ENCODE measurements around the gene XPO1. TPM values are rescaled to one million over a fixed set of nuclear protein-coding genes. Genes with fewer than 3 reads are reported as not detected.

The XPO1 gene
- total RNA-seq, 1 experiment from 2014 or later: 272 TPM

DNA sequence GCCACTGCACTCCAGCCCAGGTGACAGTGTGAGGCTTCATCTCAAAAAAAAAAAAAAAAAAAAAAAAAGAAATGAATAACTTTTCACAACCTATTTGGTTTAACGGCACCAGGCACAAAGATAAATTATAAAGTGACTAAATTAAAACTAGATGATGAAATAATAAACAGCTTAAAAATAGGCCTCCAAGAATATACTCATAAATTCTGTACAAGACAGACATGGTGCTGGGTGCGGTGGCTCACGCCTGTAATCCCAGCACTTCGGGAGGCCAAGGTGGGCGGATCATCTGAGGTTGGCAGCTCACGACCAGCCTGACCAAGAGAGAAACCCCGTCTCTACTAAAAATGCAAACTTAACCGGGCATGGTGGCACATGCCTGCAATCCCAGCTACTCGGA lies 87.0 kb downstream of the XPO1 start (continued):
- TF ChIP-seq, protein P1, sequence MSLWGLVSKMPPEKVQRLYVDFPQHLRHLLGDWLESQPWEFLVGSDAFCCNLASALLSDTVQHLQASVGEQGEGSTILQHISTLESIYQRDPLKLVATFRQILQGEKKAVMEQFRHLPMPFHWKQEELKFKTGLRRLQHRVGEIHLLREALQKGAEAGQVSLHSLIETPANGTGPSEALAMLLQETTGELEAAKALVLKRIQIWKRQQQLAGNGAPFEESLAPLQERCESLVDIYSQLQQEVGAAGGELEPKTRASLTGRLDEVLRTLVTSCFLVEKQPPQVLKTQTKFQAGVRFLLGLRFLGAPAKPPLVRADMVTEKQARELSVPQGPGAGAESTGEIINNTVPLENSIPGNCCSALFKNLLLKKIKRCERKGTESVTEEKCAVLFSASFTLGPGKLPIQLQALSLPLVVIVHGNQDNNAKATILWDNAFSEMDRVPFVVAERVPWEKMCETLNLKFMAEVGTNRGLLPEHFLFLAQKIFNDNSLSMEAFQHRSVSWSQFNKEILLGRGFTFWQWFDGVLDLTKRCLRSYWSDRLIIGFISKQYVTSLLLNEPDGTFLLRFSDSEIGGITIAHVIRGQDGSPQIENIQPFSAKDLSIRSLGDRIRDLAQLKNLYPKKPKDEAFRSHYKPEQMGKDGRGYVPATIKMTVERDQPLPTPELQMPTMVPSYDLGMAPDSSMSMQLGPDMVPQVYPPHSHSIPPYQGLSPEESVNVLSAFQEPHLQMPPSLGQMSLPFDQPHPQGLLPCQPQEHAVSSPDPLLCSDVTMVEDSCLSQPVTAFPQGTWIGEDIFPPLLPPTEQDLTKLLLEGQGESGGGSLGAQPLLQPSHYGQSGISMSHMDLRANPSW (CRISPR knock-in tag; conservative IDR thresholded peaks at IDR 0.05; ENCODE audit: low read depth): no peak
- TF ChIP-seq EMX1 (CRISPR knock-in tag; IDR thresholded peaks at IDR 0.05) (no peak), ZNF416 (CRISPR knock-in tag; IDR thresholded peaks at IDR 0.05) (no peak)
- TF ChIP-seq, protein P2, sequence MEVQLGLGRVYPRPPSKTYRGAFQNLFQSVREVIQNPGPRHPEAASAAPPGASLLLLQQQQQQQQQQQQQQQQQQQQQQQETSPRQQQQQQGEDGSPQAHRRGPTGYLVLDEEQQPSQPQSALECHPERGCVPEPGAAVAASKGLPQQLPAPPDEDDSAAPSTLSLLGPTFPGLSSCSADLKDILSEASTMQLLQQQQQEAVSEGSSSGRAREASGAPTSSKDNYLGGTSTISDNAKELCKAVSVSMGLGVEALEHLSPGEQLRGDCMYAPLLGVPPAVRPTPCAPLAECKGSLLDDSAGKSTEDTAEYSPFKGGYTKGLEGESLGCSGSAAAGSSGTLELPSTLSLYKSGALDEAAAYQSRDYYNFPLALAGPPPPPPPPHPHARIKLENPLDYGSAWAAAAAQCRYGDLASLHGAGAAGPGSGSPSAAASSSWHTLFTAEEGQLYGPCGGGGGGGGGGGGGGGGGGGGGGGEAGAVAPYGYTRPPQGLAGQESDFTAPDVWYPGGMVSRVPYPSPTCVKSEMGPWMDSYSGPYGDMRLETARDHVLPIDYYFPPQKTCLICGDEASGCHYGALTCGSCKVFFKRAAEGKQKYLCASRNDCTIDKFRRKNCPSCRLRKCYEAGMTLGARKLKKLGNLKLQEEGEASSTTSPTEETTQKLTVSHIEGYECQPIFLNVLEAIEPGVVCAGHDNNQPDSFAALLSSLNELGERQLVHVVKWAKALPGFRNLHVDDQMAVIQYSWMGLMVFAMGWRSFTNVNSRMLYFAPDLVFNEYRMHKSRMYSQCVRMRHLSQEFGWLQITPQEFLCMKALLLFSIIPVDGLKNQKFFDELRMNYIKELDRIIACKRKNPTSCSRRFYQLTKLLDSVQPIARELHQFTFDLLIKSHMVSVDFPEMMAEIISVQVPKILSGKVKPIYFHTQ (CRISPR knock-in tag; IDR thresholded peaks at IDR 0.05): no peak
- TF ChIP-seq, protein P3, sequence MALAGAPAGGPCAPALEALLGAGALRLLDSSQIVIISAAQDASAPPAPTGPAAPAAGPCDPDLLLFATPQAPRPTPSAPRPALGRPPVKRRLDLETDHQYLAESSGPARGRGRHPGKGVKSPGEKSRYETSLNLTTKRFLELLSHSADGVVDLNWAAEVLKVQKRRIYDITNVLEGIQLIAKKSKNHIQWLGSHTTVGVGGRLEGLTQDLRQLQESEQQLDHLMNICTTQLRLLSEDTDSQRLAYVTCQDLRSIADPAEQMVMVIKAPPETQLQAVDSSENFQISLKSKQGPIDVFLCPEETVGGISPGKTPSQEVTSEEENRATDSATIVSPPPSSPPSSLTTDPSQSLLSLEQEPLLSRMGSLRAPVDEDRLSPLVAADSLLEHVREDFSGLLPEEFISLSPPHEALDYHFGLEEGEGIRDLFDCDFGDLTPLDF (CRISPR knock-in tag; IDR thresholded peaks at IDR 0.05): no peak

DNA sequence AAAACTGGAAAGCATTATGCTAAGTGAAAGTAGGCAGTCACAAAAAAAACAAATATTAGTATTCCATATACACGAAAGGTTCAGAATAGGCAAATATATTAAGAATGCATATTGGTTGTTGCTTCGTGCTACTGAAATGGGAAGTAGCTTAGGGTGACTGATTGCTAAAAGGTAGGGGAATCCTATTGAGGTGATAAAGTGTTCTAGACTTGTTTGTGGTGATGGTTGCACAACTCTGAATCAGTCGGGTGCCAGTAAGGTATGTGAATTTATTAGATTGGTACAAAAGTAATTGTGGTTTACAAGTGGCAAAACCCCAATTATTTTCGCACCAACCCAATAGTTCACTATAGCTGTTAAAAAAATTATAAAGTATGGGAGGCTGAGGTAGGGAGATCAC lies 88.0 kb downstream of the XPO1 start:
- DNase-seq (ENCODE audit: low spot score): no peak

More for the DNA sequence above, 88.0 kb downstream of the XPO1 start:
- Mint-ChIP-seq H3K27me3 (ENCODE audit: low read depth) (no peaks in the 10 kb centered on the region), H3K27ac (no peak overlapping the region), H3K4me1 (peaks cover 2% of the 10 kb centered on the region; the same call in 1 of the 2 replicates), H3K9me3 (no peaks in the 10 kb centered on the region), H3K4me3 (no peak overlapping the region), H3K36me3 (peaks cover 8% of the 10 kb centered on the region; the same call in 1 of the 2 replicates)
- ChIA-PET POLR2A (no interaction called here), CTCF (interaction anchor here (0.7 kb wide), 1 partner anchor 36 kb away, joined by 3 read pairs; no protein-coding TSS in a partner anchor)
- ATAC-seq: no peak
- TF ChIP-seq GABPB1 (CRISPR knock-in tag; IDR thresholded peaks at IDR 0.05) (no peak), IRF2 (CRISPR knock-in tag; IDR thresholded peaks at IDR 0.05; ENCODE audit: borderline replicate concordance, low read depth) (no peak), TCF7 (CRISPR knock-in tag; IDR thresholded peaks at IDR 0.05; ENCODE audit: low read depth) (no peak), ZNF232 (CRISPR knock-in tag; IDR thresholded peaks at IDR 0.05) (no peak), ZNF317 (CRISPR knock-in tag; IDR thresholded peaks at IDR 0.05; ENCODE audit: borderline replicate concordance, low read depth) (no peak), JAZF1 (CRISPR knock-in tag; IDR thresholded peaks at IDR 0.05) (no peak), ZNF219 (CRISPR knock-in tag; IDR thresholded peaks at IDR 0.05; ENCODE audit: borderline replicate concordance) (no peak), SMAD4 (CRISPR knock-in tag; IDR thresholded peaks at IDR 0.05) (no peak), NR2C2 (CRISPR knock-in tag; IDR thresholded peaks at IDR 0.05) (no peak), MYBL2 (CRISPR knock-in tag; IDR thresholded peaks at IDR 0.05) (no peak)
- TF ChIP-seq, protein P4, sequence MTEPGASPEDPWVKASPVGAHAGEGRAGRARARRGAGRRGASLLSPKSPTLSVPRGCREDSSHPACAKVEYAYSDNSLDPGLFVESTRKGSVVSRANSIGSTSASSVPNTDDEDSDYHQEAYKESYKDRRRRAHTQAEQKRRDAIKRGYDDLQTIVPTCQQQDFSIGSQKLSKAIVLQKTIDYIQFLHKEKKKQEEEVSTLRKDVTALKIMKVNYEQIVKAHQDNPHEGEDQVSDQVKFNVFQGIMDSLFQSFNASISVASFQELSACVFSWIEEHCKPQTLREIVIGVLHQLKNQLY (CRISPR knock-in tag; IDR thresholded peaks at IDR 0.05): no peak
- TF ChIP-seq, protein P5, sequence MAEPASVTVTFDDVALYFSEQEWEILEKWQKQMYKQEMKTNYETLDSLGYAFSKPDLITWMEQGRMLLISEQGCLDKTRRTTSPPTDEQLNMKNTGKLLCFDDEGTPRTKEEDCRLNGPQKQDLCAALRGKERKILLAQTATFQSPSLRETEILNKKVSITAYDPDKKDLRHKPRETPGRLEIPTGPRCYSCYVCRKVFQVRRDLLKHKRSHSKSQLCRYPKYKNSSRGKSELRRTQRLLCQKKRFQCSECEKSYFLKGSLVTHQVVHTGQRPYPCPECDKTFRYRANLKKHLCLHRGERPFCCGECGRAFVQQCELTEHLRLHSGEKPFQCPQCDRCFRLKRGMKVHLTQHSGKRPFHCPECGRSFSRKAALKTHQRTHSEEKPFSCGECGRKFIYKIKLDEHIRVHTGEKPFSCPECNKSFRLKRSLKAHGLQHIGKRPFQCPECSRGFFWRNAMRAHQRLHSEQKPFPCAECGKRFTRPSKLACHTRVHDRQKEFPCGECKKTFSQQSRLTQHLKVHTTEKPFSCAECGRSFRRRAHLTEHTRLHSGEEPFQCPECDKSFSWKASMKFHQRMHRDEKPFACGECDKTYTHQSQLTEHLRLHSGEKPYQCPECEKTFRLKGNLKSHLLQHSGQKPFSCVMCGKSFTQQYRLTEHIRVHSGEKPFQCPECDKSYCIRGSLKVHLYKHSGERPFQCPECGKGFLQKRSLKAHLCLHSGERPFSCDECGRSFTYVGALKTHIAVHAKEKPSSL (CRISPR knock-in tag; conservative IDR thresholded peaks at IDR 0.05): no peak
- TF ChIP-seq, protein P6, sequence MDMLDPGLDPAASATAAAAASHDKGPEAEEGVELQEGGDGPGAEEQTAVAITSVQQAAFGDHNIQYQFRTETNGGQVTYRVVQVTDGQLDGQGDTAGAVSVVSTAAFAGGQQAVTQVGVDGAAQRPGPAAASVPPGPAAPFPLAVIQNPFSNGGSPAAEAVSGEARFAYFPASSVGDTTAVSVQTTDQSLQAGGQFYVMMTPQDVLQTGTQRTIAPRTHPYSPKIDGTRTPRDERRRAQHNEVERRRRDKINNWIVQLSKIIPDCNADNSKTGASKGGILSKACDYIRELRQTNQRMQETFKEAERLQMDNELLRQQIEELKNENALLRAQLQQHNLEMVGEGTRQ (CRISPR knock-in tag; IDR thresholded peaks at IDR 0.05): no peak
- TF ChIP-seq, protein P7, sequence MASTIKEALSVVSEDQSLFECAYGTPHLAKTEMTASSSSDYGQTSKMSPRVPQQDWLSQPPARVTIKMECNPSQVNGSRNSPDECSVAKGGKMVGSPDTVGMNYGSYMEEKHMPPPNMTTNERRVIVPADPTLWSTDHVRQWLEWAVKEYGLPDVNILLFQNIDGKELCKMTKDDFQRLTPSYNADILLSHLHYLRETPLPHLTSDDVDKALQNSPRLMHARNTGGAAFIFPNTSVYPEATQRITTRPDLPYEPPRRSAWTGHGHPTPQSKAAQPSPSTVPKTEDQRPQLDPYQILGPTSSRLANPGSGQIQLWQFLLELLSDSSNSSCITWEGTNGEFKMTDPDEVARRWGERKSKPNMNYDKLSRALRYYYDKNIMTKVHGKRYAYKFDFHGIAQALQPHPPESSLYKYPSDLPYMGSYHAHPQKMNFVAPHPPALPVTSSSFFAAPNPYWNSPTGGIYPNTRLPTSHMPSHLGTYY (CRISPR knock-in tag; IDR thresholded peaks at IDR 0.05): no peak
